SH-SY5Y (cell line): ENCODE data around the gene GADL1.

ENCODE experiments used
- GATA2 ChIP-seq: IDR thresholded peaks from 2 replicates; pipeline ENCODE4 v1.6.1; 2011; ENCODE audit warnings: mild to moderate bottlenecking, low read depth, low read length
- GATA3 ChIP-seq: IDR thresholded peaks from 2 replicates; pipeline ENCODE4 v1.6.1; 2011; ENCODE audit warnings: low read depth, mild to moderate bottlenecking, low read length, moderate library complexity

The GADL1 gene

GRCh38 chr3:30852833-30853232, 41.6 kb downstream of the GADL1 start:
- no peak for TF ChIP-seq GATA3
- TF ChIP-seq GATA2: no peak

GRCh38 chr3:30848087-30848779, 46.2 kb downstream of the GADL1 start:
- no peak for TF ChIP-seq GATA2
- no peak for TF ChIP-seq GATA3

- TF ChIP-seq GATA3 (no peak), GATA2 (no peak)
Measured at GRCh38 chr3:30847592-30847991, 46.9 kb downstream of the GADL1 start.

- TF ChIP-seq GATA2 (no peak), GATA3 (no peak)
Measured at GRCh38 chr3:30845606-30846005, 48.9 kb downstream of the GADL1 start.

GRCh38 chr3:30843877-30844276, 50.6 kb downstream of the GADL1 start:
- TF ChIP-seq GATA3: no peak

- no peak for TF ChIP-seq GATA2
- TF ChIP-seq GATA3: no peak
Measured at GRCh38 chr3:30836141-30836540, 58.3 kb downstream of the GADL1 start.

GRCh38 chr3:30835667-30836066, 58.8 kb downstream of the GADL1 start:
- TF ChIP-seq GATA3 (no peak), GATA2 (no peak)

- no peak for TF ChIP-seq GATA3
- no peak for TF ChIP-seq GATA2
Measured at GRCh38 chr3:30832961-30833575, 61.4 kb downstream of the GADL1 start.

- no peak for TF ChIP-seq GATA2
- TF ChIP-seq GATA3: no peak
Measured at GRCh38 chr3:30827080-30827479, 67.4 kb downstream of the GADL1 start.

- TF ChIP-seq GATA3 (no peak), GATA2 (no peak)
Measured at GRCh38 chr3:30826531-30826942, 67.9 kb downstream of the GADL1 start.

GRCh38 chr3:30819067-30819798, 75.2 kb downstream of the GADL1 start:
- TF ChIP-seq GATA2: no peak

GRCh38 chr3:30813734-30814133, 80.7 kb downstream of the GADL1 start:
- no peak for TF ChIP-seq GATA3
- no peak for TF ChIP-seq GATA2

- TF ChIP-seq GATA2 (no peak), GATA3 (no peak)
Measured at GRCh38 chr3:30811151-30811795, 83.2 kb downstream of the GADL1 start.

- TF ChIP-seq GATA2 (no peak), GATA3 (no peak)
Measured at GRCh38 chr3:30810625-30811024, 83.8 kb downstream of the GADL1 start.
